8988T (cell line): ENCODE results near the gene FBXW7.

Experiments used
- DNase-seq: peaks from one replicate; pipeline ENCODE4 v3.0.0; 2011

The FBXW7 gene

DNA sequence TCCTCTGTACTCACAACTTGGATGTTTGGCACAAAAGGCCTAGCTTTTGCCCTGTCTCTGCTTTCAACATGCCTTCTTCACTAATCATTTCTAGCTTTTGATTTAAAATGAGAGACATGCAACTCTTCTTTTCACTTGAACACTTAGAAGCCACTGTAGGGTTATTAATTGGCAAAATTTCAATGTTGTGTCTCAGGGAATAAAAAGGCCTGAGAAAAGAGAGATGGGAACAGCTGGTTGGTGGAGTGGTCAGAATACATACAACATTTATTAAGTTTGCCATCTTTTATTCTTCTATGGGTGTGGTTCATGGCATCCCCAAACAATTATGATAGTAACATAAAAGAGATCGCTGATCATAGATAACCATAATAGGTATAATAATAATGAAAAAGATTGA, 114.3 kb downstream of the FBXW7 start:
- DNase-seq, result no peak

- no peak for DNase-seq
Measured at GRCh38 chr4:152419809-152420208, 116.1 kb downstream of the FBXW7 start.

DNA sequence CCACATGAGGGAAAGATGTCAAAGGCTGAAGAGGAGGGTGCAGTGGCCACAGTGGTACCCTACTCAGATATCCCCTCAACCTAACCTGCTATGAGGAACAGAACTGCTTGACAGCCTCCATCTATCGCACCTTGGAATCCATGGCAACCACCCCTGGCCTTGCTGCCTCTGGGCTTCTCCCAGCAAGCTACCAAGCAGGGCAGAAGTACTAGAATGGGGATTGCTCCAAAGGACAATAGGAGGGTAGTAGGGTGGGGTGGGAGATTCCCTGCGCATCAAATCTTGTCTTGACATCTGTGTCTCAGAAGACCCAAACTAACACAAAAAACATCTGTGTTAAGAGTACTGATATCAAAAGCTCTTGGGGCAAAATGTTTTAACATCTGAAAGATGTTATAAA, 118.2 kb downstream of the FBXW7 start:
- no peak for DNase-seq

GRCh38 chr4:152415980-152416379, 119.9 kb downstream of the FBXW7 start:
- no peak for DNase-seq

DNA sequence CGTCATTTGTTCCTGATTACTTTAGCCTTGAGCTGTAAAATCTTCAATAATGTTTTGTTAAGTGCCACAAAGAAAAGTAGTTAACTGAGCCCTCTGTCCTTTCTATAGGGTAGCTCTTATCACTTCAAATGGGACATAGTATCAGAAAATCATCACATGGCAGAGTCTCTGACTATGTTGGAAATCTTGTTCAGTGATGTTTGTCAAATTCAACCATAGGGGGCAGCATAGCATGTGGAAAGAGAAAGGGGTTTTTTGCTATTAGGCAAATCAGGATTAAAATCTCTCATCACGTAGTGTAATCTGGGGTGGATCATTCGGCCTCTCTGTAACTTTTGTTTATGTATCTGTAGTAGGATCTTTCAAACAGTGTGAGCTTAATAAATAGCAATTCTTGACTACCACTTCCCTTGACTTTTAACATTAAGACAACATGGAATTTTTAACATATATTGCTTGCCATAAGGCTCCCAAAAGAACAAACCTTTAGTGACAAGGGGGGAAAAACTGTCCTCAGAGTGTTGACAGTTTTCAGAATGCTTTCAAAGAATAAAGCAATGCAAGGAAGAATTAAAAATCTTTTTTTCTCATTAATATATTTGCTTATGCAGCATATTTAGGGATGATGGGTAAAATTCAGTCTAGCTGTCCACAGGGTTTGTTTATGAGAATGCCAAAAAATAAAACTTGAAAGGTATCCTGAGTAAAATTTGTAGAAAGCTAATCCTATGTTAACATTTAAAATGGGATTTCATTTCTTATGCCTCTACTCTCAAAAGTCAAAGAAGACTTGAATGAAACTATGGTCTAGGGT, 127.2 kb downstream of the FBXW7 start:
- no peak for DNase-seq

DNA sequence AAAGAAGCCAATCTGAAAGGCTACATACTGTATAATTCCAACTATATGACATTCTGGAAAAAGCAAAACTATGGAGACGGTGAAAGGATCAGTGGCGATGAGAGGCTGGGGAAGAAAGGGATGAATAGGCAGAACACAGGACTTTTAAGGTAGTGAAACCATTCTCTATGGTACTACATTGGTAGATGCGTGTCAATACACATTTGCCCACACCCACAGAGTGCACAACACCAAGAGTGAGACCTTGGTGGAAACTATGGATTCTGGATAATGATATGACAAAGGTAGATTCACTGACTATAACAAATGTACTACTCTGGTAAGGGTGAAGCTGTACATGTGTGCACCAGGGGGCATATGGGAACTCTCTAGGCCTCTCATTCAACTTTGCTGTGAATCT, 134.5 kb downstream of the FBXW7 start:
- DNase-seq, result no peak

DNA sequence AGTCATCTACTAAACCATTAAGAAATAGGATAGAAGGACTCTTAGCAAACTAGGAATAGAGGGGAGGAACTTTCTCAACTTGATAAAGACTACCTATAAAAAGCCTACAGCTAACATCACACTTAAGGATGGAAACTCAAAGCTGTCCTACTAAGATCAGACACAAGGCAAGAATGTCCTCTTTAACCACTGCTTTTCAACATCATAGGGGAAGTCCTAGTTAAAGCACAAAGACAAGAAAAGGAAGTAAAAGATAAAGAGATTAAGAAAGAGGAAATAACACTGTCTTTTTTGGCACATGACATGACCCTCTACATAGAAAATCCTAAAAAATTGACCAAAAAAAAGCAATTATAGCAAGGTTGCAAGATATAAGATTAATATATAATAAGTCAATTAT, 136.6 kb downstream of the FBXW7 start:
- no peak for DNase-seq

DNA sequence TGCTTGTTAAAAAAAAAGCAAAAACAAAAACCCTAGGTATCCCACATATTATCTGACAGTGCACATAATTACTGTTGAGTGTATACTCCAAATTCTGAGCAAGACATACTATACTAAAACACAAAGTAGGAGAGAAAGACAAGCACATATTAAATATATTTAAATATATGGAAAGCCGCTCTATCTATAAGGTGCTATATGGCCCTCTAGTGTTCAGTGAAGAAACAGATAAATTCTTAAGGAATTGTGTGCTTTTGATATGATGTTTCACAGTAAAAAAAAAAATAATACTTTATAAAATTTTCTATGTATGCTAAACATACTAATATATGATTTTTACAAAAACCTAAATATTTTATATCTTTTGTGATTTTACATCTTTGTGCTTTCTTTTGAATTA, 137.8 kb downstream of the FBXW7 start:
- DNase-seq, result no peak

DNA sequence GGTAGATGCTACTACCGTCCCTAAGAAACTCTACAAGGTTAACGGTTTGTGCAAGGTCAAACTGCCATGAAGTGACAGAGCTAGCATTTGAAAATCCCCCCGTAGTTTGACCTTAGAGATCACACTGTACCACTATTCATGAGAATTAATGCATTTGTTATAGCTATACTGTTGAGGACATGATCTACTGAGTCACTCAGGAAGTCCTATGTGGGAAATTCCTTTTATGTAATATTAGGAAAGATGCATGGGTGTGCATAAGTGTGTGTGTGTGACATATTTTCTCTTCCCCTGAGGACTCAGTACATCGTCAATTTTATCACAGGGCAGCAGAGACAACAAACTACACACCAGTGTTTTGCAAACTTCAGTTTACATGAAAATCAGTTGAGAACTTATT, 141.1 kb downstream of the FBXW7 start:
- DNase-seq, result no peak

DNA sequence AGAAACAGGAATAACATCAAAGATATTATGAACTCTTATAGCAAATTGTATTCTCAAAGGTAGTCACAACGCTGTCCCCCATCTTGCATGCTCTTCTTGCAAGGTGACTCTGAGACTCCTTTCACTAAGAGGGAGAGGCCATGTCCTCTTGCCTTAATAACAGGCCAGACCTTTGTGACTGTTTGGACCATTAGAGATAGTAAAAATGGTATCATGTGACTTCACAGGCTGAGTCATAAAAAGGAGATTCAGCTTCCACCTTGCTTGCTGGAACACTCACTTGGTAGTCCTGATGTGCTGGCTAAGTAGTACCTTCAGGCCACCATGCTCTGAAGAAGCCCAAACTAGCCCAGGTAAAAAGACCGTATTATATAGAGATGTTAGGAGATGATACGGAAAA, 143.8 kb downstream of the FBXW7 start:
- DNase-seq, result no peak

DNA sequence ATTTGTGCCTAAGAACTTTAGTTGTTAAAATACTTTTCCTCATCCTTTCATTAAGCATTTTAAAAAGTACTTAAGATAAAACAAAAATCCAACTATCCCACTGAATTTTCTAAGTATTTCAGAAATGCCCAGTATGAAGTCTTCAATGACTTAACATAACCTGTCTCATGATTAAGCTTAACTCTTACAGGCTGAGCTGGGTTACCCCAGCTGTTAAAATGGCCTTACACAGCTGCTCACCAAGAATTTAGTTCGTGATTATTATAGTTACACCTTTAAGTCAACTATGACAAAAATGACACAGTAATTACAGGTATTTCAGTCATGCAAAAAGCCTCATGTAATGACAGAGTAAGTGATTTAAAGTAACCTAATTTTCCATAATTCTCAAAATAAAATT, 145.7 kb downstream of the FBXW7 start:
- no peak for DNase-seq

DNA sequence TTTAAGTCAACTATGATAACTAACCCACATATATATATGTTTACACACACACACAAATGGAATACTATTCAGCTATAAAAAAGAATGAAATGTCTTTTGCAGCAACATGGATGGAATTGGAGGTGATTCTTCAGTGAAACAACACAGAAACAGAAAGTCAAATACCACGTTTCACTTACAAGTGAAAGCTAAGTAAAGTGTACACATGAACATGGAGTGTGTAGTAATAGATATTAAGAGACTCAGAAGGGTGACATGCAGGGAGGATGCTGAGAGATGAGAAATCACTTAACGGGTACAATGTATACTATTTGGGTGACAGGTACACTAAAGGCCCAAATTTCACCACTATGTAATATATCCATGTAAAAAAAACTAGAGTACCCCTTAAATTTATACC, 146.5 kb downstream of the FBXW7 start:
- DNase-seq, result no peak

GRCh38 chr4:152385551-152385950, 150.3 kb downstream of the FBXW7 start:
- no peak for DNase-seq

DNA sequence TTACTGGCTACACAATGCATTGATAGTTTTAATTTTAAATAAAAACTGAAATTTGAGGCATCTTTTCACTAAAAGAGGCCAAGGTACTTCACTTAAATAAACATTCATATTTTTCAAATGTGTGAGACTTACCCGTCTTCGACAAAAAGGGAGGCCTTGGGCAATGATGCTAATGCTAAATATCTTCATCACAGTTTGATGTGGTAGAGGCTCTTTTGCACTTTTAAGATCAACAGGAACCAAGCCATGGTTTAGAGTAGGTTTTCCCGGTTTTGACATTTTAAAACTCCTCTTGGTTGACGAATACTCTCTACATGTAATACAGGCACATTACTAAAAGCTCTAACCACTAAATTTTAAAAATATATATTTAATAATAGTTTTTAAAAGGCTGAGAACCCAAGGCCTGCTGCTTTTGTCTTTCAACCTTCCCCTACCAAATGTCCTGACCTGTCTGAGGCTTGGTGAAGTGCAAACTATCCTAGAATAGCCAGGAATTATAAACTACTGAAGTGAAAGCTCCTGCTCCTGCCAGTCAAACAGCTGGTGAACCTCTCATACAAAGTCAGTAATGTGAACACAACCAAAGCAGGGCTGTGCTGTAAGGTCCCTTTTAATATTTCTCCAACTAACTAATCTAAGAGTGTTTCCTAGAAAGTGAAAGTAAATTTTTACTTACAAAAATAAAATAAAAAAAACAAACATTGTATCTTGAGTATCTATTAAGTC, 153.7 kb downstream of the FBXW7 start:
- no peak for DNase-seq

DNA sequence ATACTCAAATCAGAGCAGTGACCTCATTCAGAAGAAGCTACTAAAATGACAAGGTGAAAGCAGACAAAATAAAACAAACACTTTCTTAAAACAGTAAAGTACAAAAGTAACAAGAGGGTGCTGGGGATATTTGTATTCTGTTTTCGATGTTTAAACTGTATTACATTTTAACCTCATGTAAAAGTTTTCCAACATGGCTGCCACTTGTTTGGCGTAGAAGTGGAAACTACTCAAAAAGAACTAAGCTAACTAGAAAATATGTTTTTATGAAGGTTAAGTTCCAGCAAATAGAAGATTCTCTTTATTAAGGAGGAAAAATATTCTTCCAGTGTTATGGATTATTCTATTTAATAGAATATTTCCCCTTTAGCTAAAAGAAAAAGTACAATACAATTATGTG, 155.0 kb downstream of the FBXW7 start:
- DNase-seq, result no peak

- DNase-seq, result no peak
Measured at GRCh38 chr4:152380185-152380584, 155.7 kb downstream of the FBXW7 start.

DNA sequence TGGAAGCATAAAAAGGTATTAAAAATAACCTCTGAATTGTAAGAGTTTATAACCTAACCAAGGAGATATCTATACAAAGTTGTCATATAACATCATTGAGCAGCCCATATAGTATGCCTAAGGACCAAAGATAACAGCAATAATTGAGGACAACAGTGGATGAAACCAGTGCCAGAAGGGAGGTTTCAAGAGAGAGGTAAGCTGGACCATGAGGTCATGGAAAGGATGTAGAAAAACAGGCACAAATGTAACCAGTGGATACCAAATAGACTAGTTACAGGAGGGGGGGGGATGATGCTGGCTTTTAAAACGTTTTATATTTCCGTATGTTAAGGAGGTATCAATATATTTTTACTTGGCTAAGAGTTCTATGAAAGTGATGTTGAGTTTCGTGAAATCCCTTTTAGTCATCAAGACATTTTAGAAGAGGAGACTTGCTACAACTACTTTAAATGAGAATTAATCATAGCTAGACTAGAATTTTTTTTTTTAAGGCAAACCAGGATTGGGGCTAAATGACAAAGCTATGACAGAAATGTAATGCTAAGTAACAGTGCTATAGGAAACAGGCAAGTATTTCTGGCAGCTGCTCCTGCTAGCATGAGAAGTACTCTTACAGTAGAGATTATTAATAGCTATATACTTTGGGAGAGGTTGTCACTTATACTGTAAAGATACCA, 161.1 kb downstream of the FBXW7 start:
- DNase-seq, result no peak

DNA sequence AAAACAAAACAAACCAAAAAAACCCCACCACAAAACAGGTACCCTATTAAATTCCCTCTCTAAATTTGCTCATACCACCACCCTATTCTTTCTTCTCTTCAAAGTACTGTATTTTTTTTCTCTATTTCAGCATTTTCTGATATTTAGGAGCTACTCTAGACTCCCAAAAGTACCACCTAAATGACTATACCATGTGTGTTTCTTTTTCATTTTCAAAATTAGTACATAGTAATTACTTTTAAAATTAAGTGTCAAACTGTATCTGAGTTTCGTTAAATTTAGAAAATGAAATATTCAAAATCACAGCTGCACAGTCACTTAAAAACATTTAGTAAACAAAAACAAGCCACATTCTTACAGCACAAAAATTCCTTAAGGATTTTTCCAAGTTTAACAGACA, 161.7 kb downstream of the FBXW7 start:
- DNase-seq, result no peak

- DNase-seq, result no peak
Measured at GRCh38 chr4:152372444-152372843, 163.4 kb downstream of the FBXW7 start.

GRCh38 chr4:152369902-152370295, 166.0 kb downstream of the FBXW7 start:
- DNase-seq, result no peak

DNA sequence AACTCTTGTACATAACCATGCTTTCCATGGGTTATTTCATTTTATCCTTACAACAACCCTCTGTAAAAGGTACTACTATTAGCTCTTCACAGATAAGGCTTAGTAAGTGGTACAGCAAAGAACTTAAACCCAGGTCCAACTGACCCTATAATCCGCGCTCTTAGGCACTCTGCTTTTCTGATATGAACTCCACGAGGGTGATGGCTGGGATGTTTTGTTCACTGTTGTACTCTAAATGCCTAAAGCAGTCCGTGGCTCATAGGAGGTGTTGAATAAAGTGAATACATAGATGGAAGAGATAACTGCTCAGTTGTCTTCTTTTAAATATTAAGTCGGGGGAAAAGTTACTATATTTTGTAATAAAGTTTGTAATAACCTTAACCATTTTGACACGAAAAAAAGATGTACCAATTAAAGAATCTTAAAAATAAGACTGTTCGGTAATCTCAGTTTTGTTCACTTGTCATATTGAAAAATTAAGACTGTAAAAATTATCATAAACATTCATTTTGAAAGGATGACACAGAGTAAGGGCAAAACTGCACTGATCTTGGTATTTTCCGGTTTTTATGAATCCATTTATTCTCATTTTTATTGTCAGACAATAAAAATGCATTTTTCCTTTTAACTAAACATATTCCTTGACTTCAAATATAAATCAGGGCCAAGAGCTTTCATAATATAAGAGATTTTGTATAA, 166.5 kb downstream of the FBXW7 start:
- DNase-seq, result no peak

- no peak for DNase-seq
Measured at GRCh38 chr4:152368001-152368400, 167.9 kb downstream of the FBXW7 start.

- no peak for DNase-seq
Measured at GRCh38 chr4:152364883-152365282, 171.0 kb downstream of the FBXW7 start.
